Gastroesophageal sphincter (tissue), 3 donors: ENCODE data around the gene SLC24A3.

Source experiments
- POLR2AphosphoS5 ChIP-seq: sonication (generic); formaldehyde crosslinking; IDR thresholded peaks from one replicate; pipeline ENCODE4 v1.6.1; 2017; ENCODE audit warnings: antibody characterized with exemption
- TF ChIP-seq, protein P1 (sequence below), 4 experiments: fragments of 200-600 bp in 2 of 4; fragments of 450-650 bp in 2 of 4; sonication (generic) in 1 of 4; IDR thresholded peaks; one replicate each; pipeline ENCODE4 v1.5.1; 2017 to 2019; ENCODE audit warnings: antibody characterized with exemption in 4 of 4, mild to moderate bottlenecking in 2 of 4, moderate library complexity in 2 of 4

DNA sequence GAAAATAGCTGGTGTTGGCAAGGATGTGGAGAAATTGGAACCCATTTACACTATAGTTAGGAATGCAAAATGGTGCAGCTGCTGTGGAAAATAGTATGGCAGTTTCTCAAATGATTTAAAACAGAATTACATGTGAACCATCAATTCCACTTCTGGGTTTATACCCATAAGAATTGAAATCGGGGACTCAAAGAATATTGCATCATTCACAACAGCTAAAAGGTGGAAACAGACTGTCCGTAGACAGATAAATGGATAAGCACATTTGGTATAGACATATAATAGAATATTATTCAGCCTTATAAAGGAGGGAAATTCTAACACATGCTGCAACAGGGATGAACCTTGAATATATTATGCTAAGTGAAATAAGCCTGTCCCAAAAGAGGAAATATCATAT lies 355.7 kb downstream of the SLC24A3 start:
- TF ChIP-seq, protein P1, sequence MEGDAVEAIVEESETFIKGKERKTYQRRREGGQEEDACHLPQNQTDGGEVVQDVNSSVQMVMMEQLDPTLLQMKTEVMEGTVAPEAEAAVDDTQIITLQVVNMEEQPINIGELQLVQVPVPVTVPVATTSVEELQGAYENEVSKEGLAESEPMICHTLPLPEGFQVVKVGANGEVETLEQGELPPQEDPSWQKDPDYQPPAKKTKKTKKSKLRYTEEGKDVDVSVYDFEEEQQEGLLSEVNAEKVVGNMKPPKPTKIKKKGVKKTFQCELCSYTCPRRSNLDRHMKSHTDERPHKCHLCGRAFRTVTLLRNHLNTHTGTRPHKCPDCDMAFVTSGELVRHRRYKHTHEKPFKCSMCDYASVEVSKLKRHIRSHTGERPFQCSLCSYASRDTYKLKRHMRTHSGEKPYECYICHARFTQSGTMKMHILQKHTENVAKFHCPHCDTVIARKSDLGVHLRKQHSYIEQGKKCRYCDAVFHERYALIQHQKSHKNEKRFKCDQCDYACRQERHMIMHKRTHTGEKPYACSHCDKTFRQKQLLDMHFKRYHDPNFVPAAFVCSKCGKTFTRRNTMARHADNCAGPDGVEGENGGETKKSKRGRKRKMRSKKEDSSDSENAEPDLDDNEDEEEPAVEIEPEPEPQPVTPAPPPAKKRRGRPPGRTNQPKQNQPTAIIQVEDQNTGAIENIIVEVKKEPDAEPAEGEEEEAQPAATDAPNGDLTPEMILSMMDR (IDR thresholded peaks at IDR 0.05): no peak
- no peak for TF ChIP-seq POLR2AphosphoS5
